GM23338 (cell line): ENCODE measurements around the gene PLPP6. TPM values are rescaled to one million over a fixed set of nuclear protein-coding genes. Genes with fewer than 3 reads are reported as not detected.

Source experiments
- ATAC-seq: fragments of 200-7000 bp; cut with Tn5 transposase; 3 replicates; pipeline ENCODE4 v1.9.1; 2020
- DNase-seq: peaks from one replicate; pipeline ENCODE4 v3.0.0-alpha.2; 2015; ENCODE audit warnings: low spot score
- H2AFZ ChIP-seq: fragments of 200-600 bp; sonication (generic); 2 replicates; pipeline ENCODE4 v1.8.0; 2016; ENCODE audit warnings: antibody characterized with exemption, mild to moderate bottlenecking, moderate library complexity
- H3F3A ChIP-seq: fragments of 200-600 bp; sonication (generic); replicated peaks from 2 replicates; pipeline ENCODE4 v1.8.0; 2017; ENCODE audit warnings: antibody characterized with exemption, mixed run types, low read depth
- H3K27ac ChIP-seq: fragments of 200-600 bp; sonication (generic); 2 replicates; pipeline ENCODE4 v1.6.1; 2016; ENCODE audit warnings: low read depth
- H3K27me3 ChIP-seq: fragments of 200-600 bp; sonication (generic); 2 replicates; pipeline ENCODE4 v1.8.0; 2016; ENCODE audit warnings: mild to moderate bottlenecking, mixed run types, moderate library complexity; ENCODE audit not compliant: insufficient read depth
- H3K36me3 ChIP-seq: fragments of 200-600 bp; sonication (generic); 2 replicates; pipeline ENCODE4 v1.8.0; 2016; ENCODE audit warnings: mild to moderate bottlenecking; ENCODE audit not compliant: insufficient read depth
- H3K4me1 ChIP-seq: fragments of 200-600 bp; sonication (generic); 2 replicates; pipeline ENCODE4 v1.8.0; 2016; ENCODE audit warnings: mild to moderate bottlenecking, moderate library complexity; ENCODE audit not compliant: insufficient read depth
- H3K4me2 ChIP-seq: fragments of 200-600 bp; sonication (generic); 2 replicates; pipeline ENCODE4 v1.7.1; 2017; ENCODE audit warnings: mixed run types
- H3K4me3 ChIP-seq: fragments of 200-600 bp; sonication (generic); 2 replicates; pipeline ENCODE4 v1.6.1; 2016; ENCODE audit warnings: mixed run types
- H3K79me2 ChIP-seq: fragments of 200-600 bp; sonication (generic); replicated peaks from 2 replicates; pipeline ENCODE4 v1.8.0; 2017; ENCODE audit warnings: mild to moderate bottlenecking; ENCODE audit not compliant: insufficient read depth
- H3K9me2 ChIP-seq: fragments of 200-600 bp; sonication (generic); 2 replicates; pipeline ENCODE4 v1.8.0; 2017; ENCODE audit not compliant: insufficient read depth
- H4K20me1 ChIP-seq: fragments of 200-600 bp; sonication (generic); replicated peaks from 2 replicates; pipeline ENCODE4 v1.8.0; 2017; ENCODE audit warnings: mild to moderate bottlenecking; ENCODE audit not compliant: insufficient read depth
- H3K27ac Mint-ChIP-seq: 2 replicates; pipeline ENCODE4 v1.8.0; 2020; ENCODE audit warnings: inconsistent platforms, mild to moderate bottlenecking, moderate library complexity, mixed read lengths
- H3K27me3 Mint-ChIP-seq: 3 replicates; pipeline ENCODE4 v1.8.0; 2022; ENCODE audit warnings: low read depth, mild to moderate bottlenecking, moderate library complexity, mixed read lengths, inconsistent platforms; ENCODE audit not compliant: insufficient read depth, poor library complexity
- H3K36me3 Mint-ChIP-seq: 3 replicates; pipeline ENCODE4 v1.8.0; 2021; ENCODE audit warnings: low read depth, mild to moderate bottlenecking, inconsistent platforms, moderate library complexity, mixed read lengths
- H3K4me1 Mint-ChIP-seq: 3 replicates; pipeline ENCODE4 v1.8.0; 2020; ENCODE audit warnings: mild to moderate bottlenecking, inconsistent platforms, mixed read lengths
- H3K4me3 Mint-ChIP-seq: 3 replicates; pipeline ENCODE4 v1.8.0; 2021; ENCODE audit warnings: moderate library complexity, mild to moderate bottlenecking, inconsistent platforms, mixed read lengths
- H3K9me3 Mint-ChIP-seq: 3 replicates; pipeline ENCODE4 v1.8.0; 2020; ENCODE audit warnings: moderate library complexity, mild to moderate bottlenecking, inconsistent platforms, mixed read lengths
- CREB1 ChIP-seq: fragments of 250-450 bp; sonication (Bioruptor Pico); IDR thresholded peaks from 2 replicates; pipeline ENCODE4 v1.5.0; 2020; ENCODE audit warnings: low read depth, mild to moderate bottlenecking, moderate library complexity
- CTCF ChIP-seq, 2 experiments: fragments of 200-600 bp in 1 of 2; sonication (generic) in 1 of 2; conservative IDR thresholded peaks; 2 replicates each; pipeline versions ENCODE4 v1.5.1 to v1.6.1; 2016 to 2017; ENCODE audit warnings: antibody characterized with exemption in 2 of 2, low read depth in 2 of 2, mild to moderate bottlenecking in 2 of 2, moderate library complexity in 1 of 2
- ETS1 ChIP-seq: IDR thresholded peaks from 2 replicates; pipeline ENCODE4 v1.6.1; 2016; ENCODE audit warnings: antibody characterized with exemption
- EZH2phosphoT487 ChIP-seq: fragments of 200-600 bp; sonication (generic); IDR thresholded peaks from one replicate; pipeline ENCODE4 v1.8.1; 2018; ENCODE audit warnings: antibody characterized with exemption; ENCODE audit not compliant: unreplicated experiment
- NANOG ChIP-seq: IDR thresholded peaks from 2 replicates; pipeline ENCODE4 v1.6.1; 2016; ENCODE audit warnings: antibody characterized with exemption, borderline replicate concordance
- POLR2AphosphoS5 ChIP-seq: IDR thresholded peaks from 2 replicates; pipeline ENCODE4 v1.6.1; 2016; ENCODE audit warnings: antibody characterized with exemption, low read depth
- REST ChIP-seq: IDR thresholded peaks from one replicate; pipeline ENCODE4 v1.6.1; 2018; ENCODE audit warnings: antibody characterized with exemption; ENCODE audit not compliant: unreplicated experiment
- STAT1 ChIP-seq: IDR thresholded peaks from one replicate; pipeline ENCODE4 v1.6.1; 2016; ENCODE audit warnings: antibody characterized with exemption; ENCODE audit not compliant: unreplicated experiment
- ZNF114 ChIP-seq: fragments of 250-450 bp; sonication (Bioruptor Pico); IDR thresholded peaks from 2 replicates; pipeline ENCODE4 v1.5.0; 2020; ENCODE audit warnings: mild to moderate bottlenecking, moderate library complexity
- ZNF331 ChIP-seq: fragments of 250-450 bp; sonication (Bioruptor Pico); IDR thresholded peaks from 2 replicates; pipeline ENCODE4 v1.5.0; 2020; ENCODE audit warnings: low read depth, mild to moderate bottlenecking, moderate library complexity
- ZNF462 ChIP-seq: fragments of 250-450 bp; sonication (Bioruptor Pico); IDR thresholded peaks from 2 replicates; pipeline ENCODE4 v1.5.0; 2020; ENCODE audit warnings: mild to moderate bottlenecking, moderate library complexity
- polyA plus RNA-seq: library from polyadenylated mRNA; unstranded; fragments of >200 nt; fragmentation: Nextera tagmentation; extraction: Ambion mirVana; gene quantifications from 2 replicates; pipeline ENCODE4 v1.2.1, GENCODE V29; 2016
- total RNA-seq: library from RNA; depleted of rRNA; stranded (reverse); fragments of >200 nt; shearing (Covaris generic); gene quantifications from 2 replicates; pipeline ENCODE4 v1.2.3, GENCODE V29; 2014

The PLPP6 gene
- total and polyA plus RNA-seq, 2 experiments from 2014 or later, result 6.3 to 13.2 TPM

GRCh38 chr9:4620057-4620765, 41.9 kb upstream of the PLPP6 start:
- H3K27me3 ChIP-seq, result no peaks in the 10 kb centered on the region
- H3K4me1 ChIP-seq, result peaks cover 20% of the 10 kb centered on the region
- H3K27ac ChIP-seq, result peak overlapping the region; percentile 1
- H3K27me3 Mint-ChIP-seq, result no peaks in the 10 kb centered on the region
- H3F3A ChIP-seq, result no peaks in the 10 kb centered on the region
- H3K4me1 Mint-ChIP-seq, result peaks cover 38% of the 10 kb centered on the region
- H3K4me3 Mint-ChIP-seq, result no peak overlapping the region
- TF ChIP-seq EZH2phosphoT487, result no peak
- no peak for TF ChIP-seq CTCF (conservative IDR thresholded peaks at IDR 0.05; ENCODE audit: low read depth in 2 of 2)
- TF ChIP-seq NANOG, result no peak
- no peak for TF ChIP-seq ZNF114 (CRISPR knock-in tag)
- TF ChIP-seq STAT1, result no peak
- TF ChIP-seq REST, result no peak
- no peak for TF ChIP-seq POLR2AphosphoS5
- no peak for TF ChIP-seq ZNF462
- TF ChIP-seq CREB1 (CRISPR knock-in tag), result no peak
- no peak for TF ChIP-seq ZNF331 (CRISPR knock-in tag)
- no peak for TF ChIP-seq ETS1
- no peak overlapping the region for H3K4me2 ChIP-seq
- H3K4me3 ChIP-seq, result no peak overlapping the region
- ATAC-seq (peak; percentile 28; the same call in 2 of the 3 replicates), DNase-seq (peak; percentile 17)
- no peaks in the 10 kb centered on the region for H3K79me2 ChIP-seq
- H3K9me3 Mint-ChIP-seq, result no peaks in the 10 kb centered on the region
- peak overlapping the region; percentile 76; the same call in 1 of the 2 replicates for H3K27ac Mint-ChIP-seq
- H4K20me1 ChIP-seq, result no peaks in the 10 kb centered on the region
- no peaks in the 10 kb centered on the region for H3K9me2 ChIP-seq
- no peaks in the 10 kb centered on the region for H3K36me3 ChIP-seq
- H3K36me3 Mint-ChIP-seq, result no peaks in the 10 kb centered on the region
- peak overlapping the region; percentile 0; the same call in 1 of the 2 replicates for H2AFZ ChIP-seq
